A549 (cell line): ENCODE measurements around the gene AMN. TPM values are rescaled to one million over a fixed set of nuclear protein-coding genes. Genes with fewer than 3 reads are reported as not detected.

Experiments
- ATAC-seq, 2 experiments: fragments of 200-7000 bp in 1 of 2; fragments of >200 bp in 1 of 2; cut with Nextera tagmentation in 1 of 2; cut with Tn5 transposase in 1 of 2; 3 replicates each; pipeline versions ENCODE4 v1.8.0 to v1.9.1; 2018 to 2020; ENCODE audit warnings: mild to moderate bottlenecking in 1 of 2, moderate library complexity in 1 of 2
- CTCF ChIA-PET: fragments of 300-600 bp; sonication (Branson Sonifier 250); formaldehyde crosslinking; extraction: SDS; loops from one replicate; lab custom pipeline; 2021; ENCODE audit warnings: antibody characterized with exemption, inconsistent platforms; lab: Yijun Ruan, JAX
- POLR2A ChIA-PET: fragments of 350-600 bp; formaldehyde crosslinking; extraction: SDS; loops from one replicate; lab custom pipeline; 2021; ENCODE audit warnings: antibody characterized with exemption, inconsistent platforms; lab: Yijun Ruan, JAX
- DNase-seq, 2 experiments: peaks; one replicate each; pipeline versions ENCODE4 v3.0.0 to v3.0.0-alpha.2; 2011 to 2016; ENCODE audit warnings: low read depth in 1 of 2, low spot score in 1 of 2
- FAIRE-seq: peaks from 2 replicates; lab custom pipeline; 2011; peaks lifted over from hg19 to GRCh38; lab: Jason Lieb, UNC
- H3K27ac ChIP-seq, 2 experiments: fragments of >200 bp; sonication (Bioruptor Twin); formaldehyde crosslinking; 3 replicates each; pipeline ENCODE4 v1.5.1; 2016 to 2017
- H3K4me1 ChIP-seq: fragments of >200 bp; sonication (Bioruptor Twin); formaldehyde crosslinking; 3 replicates; pipeline ENCODE4 v1.6.1; 2016
- H3K4me2 ChIP-seq: fragments of >200 bp; sonication (Bioruptor Twin); formaldehyde crosslinking; 3 replicates; pipeline ENCODE4 v1.6.1; 2016
- H3K4me3 ChIP-seq: fragments of >200 bp; sonication (Bioruptor Twin); formaldehyde crosslinking; 3 replicates; pipeline ENCODE4 v1.5.1; 2016
- H3K9me3 ChIP-seq: fragments of >200 bp; sonication (Bioruptor Twin); formaldehyde crosslinking; 3 replicates; pipeline ENCODE4 v1.6.1; 2016
- BHLHE40 ChIP-seq: IDR thresholded peaks from 2 replicates; pipeline ENCODE4 v1.6.1; 2012; ENCODE audit warnings: low read depth, low read length, inconsistent platforms
- CHD2 ChIP-seq: fragments of 150-350 bp; IDR thresholded peaks from 2 replicates; pipeline ENCODE4 v1.6.1; 2014; ENCODE audit warnings: low read length; ENCODE audit not compliant: partially characterized antibody
- EP300 ChIP-seq, 2 experiments: fragments of >200 bp; sonication (Bioruptor Twin); formaldehyde crosslinking; IDR thresholded peaks; 2 replicates in 1 of 2; 3 replicates in 1 of 2; pipeline ENCODE4 v1.6.1; 2016 to 2017
- FOSB ChIP-seq: fragments of 250-450 bp; sonication (Bioruptor Pico); IDR thresholded peaks from 2 replicates; pipeline ENCODE4 v1.5.0; 2020; ENCODE audit warnings: mild to moderate bottlenecking, moderate library complexity
- MAFK ChIP-seq: fragments of 450-650 bp; IDR thresholded peaks from 2 replicates; pipeline ENCODE4 v1.6.1; 2014; ENCODE audit not compliant: partially characterized antibody
- MAZ ChIP-seq: fragments of 150-350 bp; IDR thresholded peaks from 2 replicates; pipeline ENCODE4 v1.6.1; 2014; ENCODE audit warnings: antibody characterized with exemption, low read depth, low read length, borderline replicate concordance
- MYC ChIP-seq: IDR thresholded peaks from 2 replicates; pipeline ENCODE4 v1.6.1; 2012; ENCODE audit warnings: mild to moderate bottlenecking, inconsistent platforms, low read length, improper control_type of control experiment, borderline replicate concordance
- PHF8 ChIP-seq: fragments of 200-600 bp; sonication (generic); IDR thresholded peaks from 2 replicates; pipeline ENCODE4 v1.6.1; 2016; ENCODE audit warnings: low read depth, mild to moderate bottlenecking, antibody characterized with exemption, moderate library complexity, borderline replicate concordance
- POLR2A ChIP-seq: IDR thresholded peaks from 2 replicates; pipeline ENCODE4 v1.6.1; 2012; ENCODE audit warnings: mild to moderate bottlenecking, low read length
- RARB ChIP-seq: fragments of 250-450 bp; sonication (Bioruptor Pico); IDR thresholded peaks from 2 replicates; pipeline ENCODE4 v1.8.0; 2021; ENCODE audit warnings: mild to moderate bottlenecking, moderate library complexity
- SREBF2 ChIP-seq: fragments of 450-650 bp; IDR thresholded peaks from 2 replicates; pipeline ENCODE4 v1.6.1; 2014; ENCODE audit warnings: mild to moderate bottlenecking, moderate library complexity
- TFCP2L1 ChIP-seq: fragments of 250-450 bp; sonication (Bioruptor Pico); IDR thresholded peaks from 2 replicates; pipeline ENCODE4 v1.5.0; 2021; ENCODE audit warnings: mild to moderate bottlenecking
- ZC3H11A ChIP-seq: fragments of 450-650 bp; IDR thresholded peaks from 2 replicates; pipeline ENCODE4 v1.6.1; 2014; ENCODE audit warnings: antibody characterized with exemption, mild to moderate bottlenecking
- ZSCAN20 ChIP-seq: fragments of 250-450 bp; sonication (Bioruptor Pico); IDR thresholded peaks from 2 replicates; pipeline ENCODE4 v1.8.0; 2022; ENCODE audit warnings: mild to moderate bottlenecking, moderate library complexity
- WGBS: methylation state at CpG from one replicate; pipeline ENCODE4 v1.1.6; 2017; ENCODE audit errors: missing lambda C conversion rate; 5-methylcytosine and 5-hydroxymethylcytosine counted together
- polyA plus RNA-seq, 4 experiments: library from polyadenylated mRNA; depleted of rRNA in 3 of 4; stranded (reverse); fragments of >200 nt; fragmentation: RNase III in 1 of 4; extraction: RNeasy Plus Mini Kit Qiagen cat#74134 plus additional on column Dnase treatment in 1 of 4; gene quantifications; 2 replicates in 3 of 4; 3 replicates in 1 of 4; pipeline ENCODE4 v1.2.3, GENCODE V29; 2011 to 2017
- TF ChIP-seq, protein P1 (sequence below): fragments of 250-450 bp; sonication (Bioruptor Pico); IDR thresholded peaks from 2 replicates; pipeline ENCODE4 v1.5.0; 2021; ENCODE audit warnings: mild to moderate bottlenecking, moderate library complexity, borderline replicate concordance
- TF ChIP-seq, protein P2 (sequence below): fragments of 250-450 bp; sonication (Bioruptor Pico); IDR thresholded peaks from 2 replicates; pipeline ENCODE4 v1.5.0; 2020; ENCODE audit warnings: low read depth, mild to moderate bottlenecking, moderate library complexity
- TF ChIP-seq, protein P3 (sequence below): fragments of >200 bp; sonication (Bioruptor Twin); formaldehyde crosslinking; IDR thresholded peaks from 3 replicates; pipeline ENCODE4 v1.6.1; 2016
- TF ChIP-seq, protein P4 (sequence below): IDR thresholded peaks from 2 replicates; pipeline ENCODE4 v1.6.1; 2012
- TF ChIP-seq, protein P5 (sequence below): fragments of >200 bp; sonication (Bioruptor Twin); formaldehyde crosslinking; IDR thresholded peaks from 3 replicates; pipeline ENCODE4 v1.5.1; 2016
- TF ChIP-seq, protein P6 (sequence below): IDR thresholded peaks from 2 replicates; pipeline ENCODE4 v1.6.1; 2012

Gene AMN
- polyA plus RNA-seq, 2 of the 4 experiments (the other 2 are of a cell fraction) = 0.25 to 0.58 TPM

DNA sequence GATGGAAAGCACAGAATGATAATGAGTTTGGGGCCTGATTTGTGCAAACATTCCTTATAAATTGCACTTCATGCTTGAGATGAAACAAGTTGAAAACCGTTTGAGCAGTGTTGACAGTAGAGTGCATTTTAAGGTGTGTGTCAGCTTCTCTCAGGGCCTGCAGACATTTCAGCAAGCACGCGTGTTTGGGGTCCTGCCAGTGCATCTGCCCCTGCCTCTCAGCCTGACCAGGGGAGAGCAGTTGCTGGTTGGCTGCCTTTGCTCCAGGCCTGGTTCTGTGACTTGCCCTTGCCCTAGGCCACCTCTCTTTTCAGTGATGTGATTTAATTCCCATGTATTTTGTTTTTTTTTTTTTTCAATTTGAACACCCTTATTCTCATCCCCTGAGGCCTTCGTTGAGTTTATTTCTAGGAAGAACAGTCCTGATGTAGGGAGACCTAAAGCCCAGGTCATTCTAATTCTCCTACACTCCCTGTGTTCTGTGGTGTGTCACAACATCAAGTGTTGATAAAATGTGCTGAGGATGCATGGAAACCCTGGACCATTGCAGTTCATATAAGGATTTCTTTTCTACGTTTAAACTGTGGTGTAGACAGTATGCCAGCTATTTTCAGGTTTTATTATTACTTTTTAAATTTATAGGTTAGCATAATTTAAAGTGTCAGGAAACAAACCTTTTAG, 40.1 kb upstream of the AMN start (continued):
- no peak for TF ChIP-seq PHF8

DNA sequence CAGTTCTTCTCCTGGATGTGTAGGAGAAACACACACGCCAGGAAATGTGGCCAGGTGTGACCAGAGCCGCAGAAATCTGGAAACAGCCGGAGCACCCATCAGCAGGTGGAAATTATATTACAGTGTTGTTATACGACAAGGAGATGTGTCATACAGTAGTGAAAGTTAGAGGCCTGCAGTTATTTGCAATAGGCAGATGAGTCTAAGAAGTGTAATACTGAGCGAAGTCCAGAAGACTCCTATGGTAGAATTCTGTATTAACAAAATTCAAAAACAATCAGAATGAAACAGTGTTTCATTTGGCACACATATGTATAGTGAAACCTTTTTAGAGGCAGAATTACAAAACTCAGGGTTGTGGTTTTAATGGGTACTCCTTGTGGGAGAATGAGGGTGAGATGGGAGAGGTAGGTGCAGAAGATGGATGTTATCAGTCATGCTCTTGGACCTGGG, 39.3 kb upstream of the AMN start:
- ChIA-PET CTCF (no interaction called here), POLR2A (no interaction called here)
- no peak overlapping the region for H3K27ac ChIP-seq
- ATAC-seq (no peak), FAIRE-seq (no peak)
- no peak overlapping the region for H3K4me2 ChIP-seq
- no peak for TF ChIP-seq MAZ
- TF ChIP-seq ZC3H11A = no peak
- TF ChIP-seq, protein P1, sequence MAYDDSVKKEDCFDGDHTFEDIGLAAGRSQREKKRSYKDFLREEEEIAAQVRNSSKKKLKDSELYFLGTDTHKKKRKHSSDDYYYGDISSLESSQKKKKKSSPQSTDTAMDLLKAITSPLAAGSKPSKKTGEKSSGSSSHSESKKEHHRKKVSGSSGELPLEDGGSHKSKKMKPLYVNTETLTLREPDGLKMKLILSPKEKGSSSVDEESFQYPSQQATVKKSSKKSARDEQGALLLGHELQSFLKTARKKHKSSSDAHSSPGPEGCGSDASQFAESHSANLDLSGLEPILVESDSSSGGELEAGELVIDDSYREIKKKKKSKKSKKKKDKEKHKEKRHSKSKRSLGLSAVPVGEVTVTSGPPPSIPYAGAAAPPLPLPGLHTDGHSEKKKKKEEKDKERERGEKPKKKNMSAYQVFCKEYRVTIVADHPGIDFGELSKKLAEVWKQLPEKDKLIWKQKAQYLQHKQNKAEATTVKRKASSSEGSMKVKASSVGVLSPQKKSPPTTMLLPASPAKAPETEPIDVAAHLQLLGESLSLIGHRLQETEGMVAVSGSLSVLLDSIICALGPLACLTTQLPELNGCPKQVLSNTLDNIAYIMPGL = no peak
- TF ChIP-seq, all 56 proteins: peak for 0
- Histone ChIP-seq H3K4me3 (no peak overlapping the region), H3K4me1 (no peaks in the 10 kb centered on the region), H3K9me3 (no peaks in the 10 kb centered on the region)
- WGBS = 92% methylated on average over 5 of the region's 5 CpGs
- DNase-seq = no peak

DNA sequence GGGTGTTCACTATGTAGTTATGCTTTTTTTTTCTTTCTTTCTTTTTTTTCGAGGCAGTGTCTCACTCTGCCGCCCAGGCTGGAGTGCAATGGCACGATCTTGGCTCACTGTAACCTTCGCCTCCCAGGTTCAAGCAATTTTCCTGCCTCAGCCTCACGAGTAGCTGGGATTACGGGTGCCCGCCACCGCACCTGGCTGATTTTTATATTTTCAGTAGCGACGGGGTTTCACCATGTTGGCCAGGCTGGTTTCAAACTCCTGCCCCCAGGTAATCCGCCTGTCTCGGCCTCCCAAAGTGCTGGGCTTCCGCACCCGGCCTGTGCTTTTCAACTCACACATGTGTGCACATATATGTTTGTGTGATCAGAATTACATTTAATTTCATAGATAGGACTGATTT, 38.9 kb upstream of the AMN start:
- no peaks in the 10 kb centered on the region for H3K9me3 ChIP-seq
- TF ChIP-seq PHF8 (no peak), FOSB (no peak), ZSCAN20 (CRISPR knock-in tag) (no peak), SREBF2 (no peak), TFCP2L1 (CRISPR knock-in tag) (no peak), CHD2 (no peak), MAZ (no peak), BHLHE40 (no peak), POLR2A (no peak), MYC (no peak), EP300 (IDR thresholded peaks at IDR 0.05) (no peak), RARB (CRISPR knock-in tag) (no peak), MAFK (no peak)
- TF ChIP-seq, protein P2, sequence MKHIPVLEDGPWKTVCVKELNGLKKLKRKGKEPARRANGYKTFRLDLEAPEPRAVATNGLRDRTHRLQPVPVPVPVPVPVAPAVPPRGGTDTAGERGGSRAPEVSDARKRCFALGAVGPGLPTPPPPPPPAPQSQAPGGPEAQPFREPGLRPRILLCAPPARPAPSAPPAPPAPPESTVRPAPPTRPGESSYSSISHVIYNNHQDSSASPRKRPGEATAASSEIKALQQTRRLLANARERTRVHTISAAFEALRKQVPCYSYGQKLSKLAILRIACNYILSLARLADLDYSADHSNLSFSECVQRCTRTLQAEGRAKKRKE = no peak
- TF ChIP-seq, protein P3, sequence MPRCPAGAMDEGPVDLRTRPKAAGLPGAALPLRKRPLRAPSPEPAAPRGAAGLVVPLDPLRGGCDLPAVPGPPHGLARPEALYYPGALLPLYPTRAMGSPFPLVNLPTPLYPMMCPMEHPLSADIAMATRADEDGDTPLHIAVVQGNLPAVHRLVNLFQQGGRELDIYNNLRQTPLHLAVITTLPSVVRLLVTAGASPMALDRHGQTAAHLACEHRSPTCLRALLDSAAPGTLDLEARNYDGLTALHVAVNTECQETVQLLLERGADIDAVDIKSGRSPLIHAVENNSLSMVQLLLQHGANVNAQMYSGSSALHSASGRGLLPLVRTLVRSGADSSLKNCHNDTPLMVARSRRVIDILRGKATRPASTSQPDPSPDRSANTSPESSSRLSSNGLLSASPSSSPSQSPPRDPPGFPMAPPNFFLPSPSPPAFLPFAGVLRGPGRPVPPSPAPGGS = no peak
- TF ChIP-seq, protein P4, sequence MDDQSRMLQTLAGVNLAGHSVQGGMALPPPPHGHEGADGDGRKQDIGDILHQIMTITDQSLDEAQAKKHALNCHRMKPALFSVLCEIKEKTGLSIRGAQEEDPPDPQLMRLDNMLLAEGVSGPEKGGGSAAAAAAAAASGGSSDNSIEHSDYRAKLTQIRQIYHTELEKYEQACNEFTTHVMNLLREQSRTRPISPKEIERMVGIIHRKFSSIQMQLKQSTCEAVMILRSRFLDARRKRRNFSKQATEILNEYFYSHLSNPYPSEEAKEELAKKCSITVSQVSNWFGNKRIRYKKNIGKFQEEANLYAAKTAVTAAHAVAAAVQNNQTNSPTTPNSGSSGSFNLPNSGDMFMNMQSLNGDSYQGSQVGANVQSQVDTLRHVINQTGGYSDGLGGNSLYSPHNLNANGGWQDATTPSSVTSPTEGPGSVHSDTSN = no peak
- TF ChIP-seq, protein P5, sequence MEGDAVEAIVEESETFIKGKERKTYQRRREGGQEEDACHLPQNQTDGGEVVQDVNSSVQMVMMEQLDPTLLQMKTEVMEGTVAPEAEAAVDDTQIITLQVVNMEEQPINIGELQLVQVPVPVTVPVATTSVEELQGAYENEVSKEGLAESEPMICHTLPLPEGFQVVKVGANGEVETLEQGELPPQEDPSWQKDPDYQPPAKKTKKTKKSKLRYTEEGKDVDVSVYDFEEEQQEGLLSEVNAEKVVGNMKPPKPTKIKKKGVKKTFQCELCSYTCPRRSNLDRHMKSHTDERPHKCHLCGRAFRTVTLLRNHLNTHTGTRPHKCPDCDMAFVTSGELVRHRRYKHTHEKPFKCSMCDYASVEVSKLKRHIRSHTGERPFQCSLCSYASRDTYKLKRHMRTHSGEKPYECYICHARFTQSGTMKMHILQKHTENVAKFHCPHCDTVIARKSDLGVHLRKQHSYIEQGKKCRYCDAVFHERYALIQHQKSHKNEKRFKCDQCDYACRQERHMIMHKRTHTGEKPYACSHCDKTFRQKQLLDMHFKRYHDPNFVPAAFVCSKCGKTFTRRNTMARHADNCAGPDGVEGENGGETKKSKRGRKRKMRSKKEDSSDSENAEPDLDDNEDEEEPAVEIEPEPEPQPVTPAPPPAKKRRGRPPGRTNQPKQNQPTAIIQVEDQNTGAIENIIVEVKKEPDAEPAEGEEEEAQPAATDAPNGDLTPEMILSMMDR = no peak
- TF ChIP-seq, protein P6, sequence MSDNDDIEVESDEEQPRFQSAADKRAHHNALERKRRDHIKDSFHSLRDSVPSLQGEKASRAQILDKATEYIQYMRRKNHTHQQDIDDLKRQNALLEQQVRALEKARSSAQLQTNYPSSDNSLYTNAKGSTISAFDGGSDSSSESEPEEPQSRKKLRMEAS = no peak
- ChIA-PET CTCF (no interaction called here), POLR2A (no interaction called here)
- H3K4me3 ChIP-seq = no peak overlapping the region
- no peak for FAIRE-seq
- H3K4me1 ChIP-seq = no peaks in the 10 kb centered on the region
- no peak overlapping the region for H3K4me2 ChIP-seq
- H3K27ac ChIP-seq = no peak overlapping the region
- 93% methylated on average over 14 of the region's 14 CpGs for WGBS
- no peak for DNase-seq
- no peak for ATAC-seq
